Non-pigmented ciliary epithelial cell (primary cell): ENCODE results near the gene SUCLA2.
"Not testable (repeated sequence)": the region's sequence is repeated elsewhere in the genome, so short reads cannot be mapped to it uniquely, and the experiment has no call there.

Experiments used
- DNase-seq: peaks from one replicate; pipeline ENCODE4 v3.0.0-alpha.2; 2010; ENCODE audit warnings: low read depth

The SUCLA2 gene

DNA sequence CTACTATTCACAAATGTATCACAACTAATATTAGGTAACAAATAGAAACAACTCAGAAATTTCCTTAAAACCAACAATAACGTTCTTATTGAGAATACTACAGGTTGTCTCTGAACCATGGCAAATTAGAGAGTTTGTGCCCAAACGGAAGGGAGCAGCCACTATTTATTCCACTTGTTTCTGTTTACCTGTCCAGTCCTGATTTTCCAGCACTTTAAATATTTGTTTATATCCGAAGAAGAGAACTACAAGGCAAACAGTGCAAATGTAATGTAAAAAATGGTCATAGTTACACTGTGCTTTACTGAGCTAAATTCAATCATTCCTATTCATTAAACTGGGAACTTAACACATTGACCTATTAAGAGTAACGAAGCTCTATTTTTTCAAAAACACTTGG is 9.2 kb downstream of the SUCLA2 start:
- DNase-seq: no peak

DNA sequence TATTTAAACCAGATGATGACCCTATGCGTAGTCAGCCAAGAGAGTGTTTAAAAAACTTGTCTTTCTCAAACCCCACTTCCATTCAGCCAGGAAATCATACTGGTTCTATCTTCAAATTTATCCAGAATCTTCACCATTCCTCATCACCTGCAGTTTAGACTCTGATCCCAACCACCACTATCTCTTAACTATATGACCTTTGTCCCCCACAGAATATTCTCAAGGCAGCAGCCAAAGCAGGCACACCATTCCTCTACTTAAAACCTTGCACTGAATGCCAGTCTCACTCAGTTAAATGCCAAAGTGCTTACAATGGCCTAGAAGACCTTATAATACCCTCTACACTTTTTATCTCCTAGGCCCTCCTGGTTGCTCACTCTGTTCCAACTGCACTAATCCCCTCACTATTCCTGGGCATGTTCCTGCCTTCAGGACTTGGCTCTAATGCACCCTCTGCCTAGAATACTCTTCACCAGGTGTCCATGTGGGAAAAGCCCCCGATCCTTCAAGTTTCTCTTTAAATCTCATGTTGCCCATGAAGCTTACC is 10.1 kb downstream of the SUCLA2 start:
- no peak for DNase-seq

DNA sequence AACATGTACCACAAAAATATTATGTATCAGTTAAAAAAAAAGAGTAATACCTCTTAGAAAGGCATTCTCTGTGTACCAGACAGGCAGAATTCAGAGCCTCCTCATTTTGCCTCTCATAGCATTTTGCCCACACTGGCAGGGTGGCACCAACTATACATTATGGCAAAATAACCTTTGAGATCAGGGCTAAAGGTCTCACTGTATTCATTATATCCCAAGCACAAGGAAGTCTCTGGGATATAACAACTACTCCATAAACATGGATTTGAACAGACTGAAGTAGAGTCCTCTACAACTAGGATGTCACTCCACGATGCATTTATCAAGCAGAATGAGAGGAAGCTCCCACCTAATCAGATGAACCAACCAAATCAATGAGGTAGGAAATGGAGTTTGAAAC is 10.6 kb downstream of the SUCLA2 start:
- no peak for DNase-seq

DNA sequence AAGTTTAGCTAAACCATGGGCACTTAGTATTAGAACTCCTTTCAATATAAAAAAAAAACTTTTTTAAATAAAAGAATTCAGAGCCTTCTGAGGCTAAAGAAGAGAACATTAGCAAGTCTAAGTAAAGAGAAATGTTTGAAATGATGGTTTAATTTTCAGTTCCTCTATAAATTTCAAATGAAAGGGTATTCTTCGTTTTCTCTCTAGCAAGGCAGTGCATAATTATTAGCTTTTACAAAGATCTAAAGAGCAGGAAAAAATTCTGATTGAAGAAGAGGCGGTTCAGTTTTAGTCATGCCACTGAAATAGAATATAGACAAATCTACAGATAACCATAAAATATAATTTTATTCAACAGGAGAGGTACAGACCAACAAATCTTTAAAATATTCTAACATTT is 18.0 kb downstream of the SUCLA2 start:
- no peak for DNase-seq

DNA sequence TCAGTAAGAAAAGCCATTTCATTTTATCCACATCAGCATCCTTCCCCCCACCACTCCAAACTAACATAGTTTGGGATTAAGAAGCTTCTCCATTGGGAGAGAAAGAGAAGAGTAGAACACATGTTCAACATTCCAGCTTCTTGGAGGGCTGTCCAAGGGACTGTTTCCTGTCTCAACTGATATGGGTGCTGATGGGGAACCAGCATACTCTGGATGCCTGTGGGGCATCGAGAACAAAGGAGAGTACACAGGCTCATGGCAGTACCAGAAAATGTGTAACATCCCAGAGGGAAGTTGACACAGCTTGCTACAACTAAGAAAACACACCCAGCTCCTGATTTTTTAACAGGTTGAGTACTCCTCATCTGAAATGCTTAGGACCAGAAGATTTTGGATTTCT is 24.7 kb downstream of the SUCLA2 start:
- DNase-seq: no peak

DNA sequence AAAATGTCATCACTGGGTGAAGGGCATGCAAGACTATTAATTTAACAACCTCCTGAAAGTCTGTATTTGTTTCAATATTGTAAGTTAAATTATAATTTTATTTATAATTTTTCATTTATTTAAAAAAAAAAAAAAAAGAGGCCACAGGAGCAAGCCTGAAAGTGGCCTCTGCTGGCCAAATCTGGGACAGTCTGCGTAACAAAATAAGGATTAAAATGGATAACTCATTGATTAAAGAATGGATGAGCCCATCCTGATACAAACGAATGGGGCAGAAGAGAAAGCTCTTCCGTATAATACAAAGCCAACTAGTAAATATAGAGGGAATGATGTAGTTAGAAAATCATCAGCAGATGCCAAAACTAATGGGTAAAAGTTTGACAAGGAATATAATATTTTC is 36.2 kb downstream of the SUCLA2 start:
- no peak for DNase-seq

DNA sequence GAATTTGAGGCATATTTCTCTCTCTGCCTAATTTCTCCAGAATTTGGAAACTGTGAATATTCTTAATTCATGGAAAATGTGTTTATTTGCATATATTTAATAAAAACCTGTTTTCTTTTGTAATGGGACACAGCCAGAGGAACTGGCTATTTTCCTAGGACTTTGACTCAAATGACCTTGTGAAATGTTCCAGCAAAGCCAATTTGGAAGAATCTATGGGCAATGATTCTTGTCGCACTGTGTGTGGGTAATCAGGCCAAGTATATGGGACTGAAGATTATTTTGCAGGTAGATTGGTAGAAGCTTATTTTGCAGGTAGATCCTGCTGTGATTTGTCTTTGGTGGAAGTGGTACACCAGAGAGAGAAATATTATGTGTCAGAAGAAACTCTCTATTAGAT is 38.8 kb downstream of the SUCLA2 start:
- DNase-seq: no peak

DNA sequence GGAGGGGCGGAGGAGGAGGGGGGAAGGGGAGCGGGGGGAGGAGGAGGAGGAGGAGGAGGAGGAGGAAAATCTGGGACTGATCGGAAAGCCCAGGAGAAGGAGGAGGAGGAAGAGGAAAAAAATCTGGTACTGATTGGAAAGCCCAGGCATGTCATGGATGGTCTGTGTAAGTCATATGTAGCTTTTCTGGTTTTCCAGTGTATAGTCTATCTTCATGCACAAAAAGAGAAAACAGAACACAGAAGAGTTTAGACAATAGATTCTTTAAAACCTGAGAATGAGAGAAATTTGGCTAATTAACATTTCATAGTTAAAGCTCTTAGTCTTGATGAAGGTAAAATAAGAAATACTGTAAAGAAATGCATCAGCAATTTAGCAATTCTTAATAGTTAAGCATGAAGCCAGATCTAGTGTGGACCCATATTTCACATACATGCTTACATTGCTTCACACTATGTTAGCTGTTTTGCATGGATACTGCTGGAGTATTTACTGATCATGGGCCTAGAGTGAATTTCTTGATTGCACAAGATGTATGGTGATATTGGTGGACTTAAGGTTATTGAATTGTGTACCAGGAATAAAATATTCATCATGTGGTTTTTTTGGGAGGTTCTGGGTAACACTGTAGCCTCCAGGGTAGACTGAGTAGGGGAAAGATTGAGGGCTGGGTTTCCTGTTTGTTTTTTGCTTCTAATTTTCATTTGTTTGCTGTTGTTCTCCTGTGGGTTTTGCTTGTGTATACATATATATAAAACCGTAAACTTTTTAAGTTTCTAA is 41.4 kb downstream of the SUCLA2 start:
- no peak for DNase-seq

DNA sequence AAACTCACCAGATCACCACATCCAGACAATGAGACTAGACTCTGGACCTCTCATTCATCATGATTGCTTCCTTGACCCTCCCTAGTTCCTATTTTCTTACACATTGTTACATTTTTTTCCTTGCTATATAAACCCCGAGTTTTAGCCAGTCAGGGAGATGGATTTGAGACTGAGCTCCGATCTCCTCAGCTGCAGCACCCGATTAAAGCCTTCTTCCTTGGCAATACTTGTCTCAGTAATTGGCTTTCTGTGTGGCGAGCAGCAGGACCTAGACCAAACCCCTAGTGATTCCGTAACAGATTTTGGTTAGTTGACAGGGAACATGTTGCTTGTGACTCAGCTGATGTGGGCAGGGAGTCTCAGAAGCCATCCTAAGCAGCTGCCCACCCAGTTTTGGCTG is 44.0 kb downstream of the SUCLA2 start:
- no peak for DNase-seq

DNA sequence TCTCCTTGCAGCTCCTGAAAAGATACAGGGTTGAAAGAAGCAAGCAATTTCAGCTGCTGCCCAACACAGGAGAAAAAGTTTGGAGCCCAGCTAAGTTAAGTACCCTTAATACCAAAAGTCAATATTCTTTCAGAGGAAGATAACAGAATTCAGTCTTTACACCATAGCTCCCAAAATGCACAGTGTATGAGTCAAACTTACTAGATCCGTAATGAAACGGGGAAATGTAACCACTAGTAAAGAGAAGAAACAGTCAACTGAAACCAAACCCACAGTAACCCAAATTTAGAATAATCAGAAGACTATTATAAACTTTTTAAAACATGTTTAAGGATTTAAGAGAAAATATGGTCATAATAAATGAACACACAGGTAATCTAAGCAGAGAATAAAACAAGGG is 45.2 kb downstream of the SUCLA2 start:
- no peak for DNase-seq

DNA sequence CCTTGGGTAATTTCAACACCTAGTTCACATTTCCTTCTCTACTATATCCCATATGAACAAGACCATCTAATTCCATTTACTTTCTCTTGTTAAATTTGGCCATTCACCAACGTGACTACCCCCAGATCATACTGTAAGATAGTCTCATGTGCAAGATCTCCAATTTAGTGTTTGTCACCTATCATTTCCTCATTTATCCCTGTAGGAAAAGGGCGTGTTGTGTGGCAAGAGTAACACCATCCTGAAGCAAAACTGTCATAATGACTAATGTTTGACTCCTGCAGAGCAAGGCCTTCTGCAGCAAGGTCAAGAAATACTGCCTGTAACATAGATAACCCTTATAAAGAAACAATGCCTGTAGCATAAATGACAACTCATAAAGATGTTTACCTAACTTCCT is 51.3 kb downstream of the SUCLA2 start:
- DNase-seq: no peak

DNA sequence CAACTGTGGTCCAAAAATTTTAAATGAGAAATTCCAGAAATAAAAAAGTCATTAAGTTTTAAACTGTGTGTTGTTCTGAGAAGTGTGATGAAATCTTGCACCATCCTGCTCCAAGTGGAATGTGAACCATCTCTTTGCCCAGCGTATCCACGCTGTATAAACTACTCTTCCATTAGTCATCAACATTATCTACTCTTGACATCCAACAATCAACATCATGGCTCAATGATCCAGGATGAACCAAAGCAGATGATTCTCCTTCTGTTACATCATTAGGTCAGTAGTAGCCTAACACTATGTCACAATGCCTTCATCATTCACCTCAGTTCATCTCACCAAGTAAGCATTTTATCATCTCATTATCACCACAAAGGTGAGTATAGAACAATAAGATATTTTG is 55.3 kb downstream of the SUCLA2 start:
- DNase-seq: peak; percentile 73

DNA sequence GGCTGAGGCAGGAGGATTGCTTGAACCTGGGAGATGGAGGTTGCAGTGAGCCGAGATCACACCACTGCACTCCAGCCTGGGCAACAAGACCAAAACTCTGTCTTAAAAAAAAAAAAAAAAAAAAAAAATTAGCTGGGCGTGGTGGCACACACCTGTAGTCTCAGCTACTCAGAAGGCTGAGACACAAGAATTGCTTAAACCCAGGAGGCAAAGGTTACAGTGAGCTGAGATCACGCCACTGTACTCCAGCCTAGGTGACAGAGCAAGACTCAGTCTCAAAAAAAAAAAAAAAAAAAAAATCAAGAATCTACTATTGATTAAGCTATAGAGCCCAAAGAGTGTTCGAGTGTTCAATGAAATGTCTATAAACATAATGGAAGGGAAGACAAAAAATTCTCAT is 55.9 kb downstream of the SUCLA2 start:
- DNase-seq: not testable (repeated sequence)

DNA sequence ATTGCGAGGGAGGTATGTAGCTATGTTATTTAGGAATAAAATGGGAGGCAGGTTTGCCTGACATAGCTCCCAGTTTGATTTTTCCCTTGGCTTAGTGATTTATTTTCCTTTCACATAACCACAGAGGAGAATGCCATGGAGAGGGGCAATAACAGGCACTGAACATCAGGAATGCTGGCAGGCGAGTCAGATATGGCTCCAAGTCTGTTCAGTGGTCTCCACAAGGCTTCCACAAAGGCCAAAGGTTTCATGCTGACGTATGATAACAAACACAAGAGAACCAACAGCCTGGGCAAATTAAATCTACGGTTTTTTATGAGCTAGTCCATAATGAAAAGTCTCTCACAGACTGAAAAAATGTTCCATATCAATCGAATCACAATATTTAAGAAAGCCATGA is 66.7 kb downstream of the SUCLA2 start:
- no peak for DNase-seq

DNA sequence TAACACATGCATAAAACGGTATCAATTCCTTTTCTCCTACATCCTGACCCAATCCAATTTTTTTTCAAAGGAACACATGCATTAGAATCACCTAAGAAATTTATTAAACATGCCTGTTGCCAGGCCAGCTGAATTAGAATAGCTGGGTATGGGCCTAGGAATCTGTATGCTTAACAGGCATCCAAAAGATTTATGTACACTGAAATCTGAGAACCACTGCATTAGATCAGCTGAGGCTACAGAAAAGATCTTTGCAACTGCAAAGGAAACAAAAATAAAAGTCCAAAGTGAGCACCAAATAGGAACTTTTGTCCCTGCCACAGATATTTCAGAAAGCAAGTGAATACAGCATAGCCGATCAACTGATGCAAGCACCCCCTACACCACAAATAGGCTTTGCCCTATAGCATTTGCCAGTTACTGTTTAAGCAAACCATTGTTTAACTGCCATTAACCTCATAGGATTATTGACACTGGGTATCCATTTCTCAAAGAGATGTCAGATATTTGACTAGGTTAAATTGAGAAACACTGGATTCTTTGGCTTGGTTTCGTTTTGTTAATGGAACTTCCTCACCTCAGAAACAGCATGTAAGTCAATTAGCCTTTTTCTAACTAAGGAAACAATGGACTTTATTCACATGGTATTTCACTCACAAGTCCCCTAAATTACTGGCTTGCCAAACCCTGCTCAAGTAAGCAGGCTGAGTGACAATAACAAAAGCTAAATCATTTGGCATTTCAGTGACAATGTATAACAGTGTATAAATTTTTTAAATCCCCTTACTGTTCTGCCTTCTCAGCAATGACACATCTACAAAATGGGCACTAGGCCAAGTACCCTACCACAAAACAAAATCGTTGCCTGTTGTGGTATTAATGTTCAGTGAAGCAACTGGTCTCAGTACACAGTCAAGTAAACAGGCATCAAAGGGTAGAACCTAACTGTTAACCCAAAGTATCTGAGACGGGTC is 67.8 kb downstream of the SUCLA2 start:
- DNase-seq: no peak

DNA sequence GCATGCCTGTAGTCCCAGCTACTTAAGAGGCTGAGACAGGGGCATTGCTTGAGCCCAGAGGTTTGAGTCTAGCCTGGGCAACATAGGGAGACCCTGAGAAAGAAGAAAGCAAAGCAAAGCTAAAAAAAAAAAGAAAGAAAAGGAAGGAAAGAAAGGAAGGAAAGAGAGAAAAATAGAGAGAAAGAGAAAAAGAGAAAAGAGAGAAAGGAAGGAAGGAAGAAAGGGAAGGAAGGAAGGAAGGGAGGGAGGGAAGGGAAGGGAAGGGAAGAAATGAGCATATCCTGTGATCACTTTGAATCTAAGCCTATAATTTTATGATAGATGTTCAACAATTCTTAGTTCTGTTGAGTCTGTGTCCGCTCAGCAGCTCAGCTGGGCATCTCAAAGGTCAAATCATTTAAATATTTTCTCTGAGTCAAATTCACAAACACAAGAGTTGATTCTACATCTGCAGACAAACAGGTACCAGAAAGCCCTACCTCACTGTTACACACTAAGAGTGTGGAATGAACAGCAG is 70.4 kb downstream of the SUCLA2 start:
- no peak for DNase-seq

DNA sequence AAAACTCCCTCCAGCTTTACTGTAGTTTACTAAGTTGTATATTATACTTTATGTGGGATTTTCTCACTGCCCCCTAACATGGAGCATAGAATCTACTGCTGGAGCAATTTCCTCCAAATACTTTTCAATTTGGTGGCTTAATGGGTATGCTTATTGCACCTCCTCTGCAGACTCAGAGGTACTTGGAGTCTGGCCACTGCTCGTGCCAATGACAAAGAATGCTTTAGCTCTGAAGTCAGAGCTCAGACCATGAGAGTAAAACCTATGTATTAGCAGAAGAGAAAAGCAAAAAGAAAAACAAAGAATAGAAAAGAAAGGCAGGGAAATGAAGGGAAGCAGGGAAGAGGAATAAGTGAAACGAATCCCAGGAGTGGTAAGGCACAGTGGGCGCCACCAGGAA is 71.9 kb downstream of the SUCLA2 start:
- DNase-seq: no peak

DNA sequence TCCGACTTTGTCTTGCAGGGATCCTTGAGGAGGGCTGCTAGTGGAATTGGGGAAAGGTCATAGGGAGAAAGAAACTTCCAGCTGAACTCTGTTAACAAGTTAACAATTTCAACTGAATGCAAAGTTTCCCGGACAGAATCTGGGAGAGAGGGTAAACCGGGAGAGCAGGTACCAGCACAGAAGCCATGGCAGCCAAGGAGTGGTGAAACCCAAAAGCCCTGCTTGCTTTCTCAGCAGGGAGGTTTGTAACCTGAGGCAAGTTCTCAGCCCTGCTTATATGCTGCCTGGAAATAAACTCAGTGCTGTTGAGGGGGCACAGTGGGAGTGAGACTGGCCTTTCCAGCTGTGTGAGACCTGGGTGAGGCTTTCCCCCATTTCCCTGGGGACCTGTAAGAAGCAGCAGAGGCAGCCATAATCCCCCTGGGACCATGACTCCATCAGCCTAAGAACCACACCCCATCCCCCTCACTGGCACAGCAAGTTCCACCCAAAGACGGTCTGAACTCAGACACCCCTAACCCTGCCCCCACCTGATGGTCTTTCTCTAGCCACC is 84.0 kb downstream of the SUCLA2 start:
- no peak for DNase-seq

DNA sequence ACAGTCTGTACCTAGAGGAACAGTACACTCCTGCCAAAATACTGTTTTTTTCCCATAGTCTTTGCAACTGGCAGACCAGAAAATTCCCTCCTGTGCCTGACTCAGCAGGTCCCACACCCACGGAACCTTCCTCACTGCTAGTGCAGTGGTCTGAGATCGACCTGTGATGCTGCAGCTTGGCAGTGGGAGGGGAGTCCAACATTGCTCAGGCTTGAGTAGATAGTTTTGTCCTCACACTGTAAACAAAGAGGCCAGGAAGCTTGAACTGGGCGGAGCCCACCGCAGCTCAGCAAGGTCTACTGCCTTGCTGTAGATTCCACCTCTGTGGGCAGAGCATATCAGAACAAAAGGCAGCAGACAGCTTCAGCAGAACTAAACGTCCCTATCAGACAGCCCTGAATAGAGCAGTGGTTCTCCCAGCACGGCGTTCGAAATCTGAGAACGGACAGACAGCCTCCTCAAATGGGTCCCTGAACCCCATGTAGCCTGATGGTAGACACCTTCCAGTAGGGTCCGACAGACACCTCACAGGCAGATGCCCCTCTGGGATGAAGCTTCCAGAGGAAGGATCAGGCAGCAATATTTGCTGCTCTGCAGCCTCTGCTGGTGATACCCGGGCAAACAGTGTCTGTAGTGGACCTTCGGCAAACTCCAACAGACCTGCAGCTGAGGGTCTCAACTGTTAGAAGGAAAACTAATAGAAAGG is 92.7 kb downstream of the SUCLA2 start:
- peak; percentile 71 for DNase-seq

DNA sequence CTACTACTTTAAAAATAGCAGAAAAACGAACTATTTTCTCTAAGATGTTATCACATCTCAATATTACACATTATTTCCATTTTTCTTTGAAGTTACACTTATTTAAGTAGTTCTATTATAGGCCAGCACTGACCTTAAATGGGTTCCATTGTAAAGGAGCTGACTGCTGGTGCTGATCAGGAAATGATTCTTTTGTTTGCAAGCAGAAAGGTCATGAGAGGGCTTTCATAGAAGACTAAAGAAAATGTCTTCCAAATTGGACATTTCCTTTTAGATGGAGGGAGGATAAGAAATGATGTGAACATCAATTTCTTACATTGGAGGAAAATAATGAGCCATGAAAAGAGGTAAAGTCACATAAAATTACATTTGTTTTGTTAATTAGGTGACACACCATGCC is 96.2 kb downstream of the SUCLA2 start:
- DNase-seq: no peak

DNA sequence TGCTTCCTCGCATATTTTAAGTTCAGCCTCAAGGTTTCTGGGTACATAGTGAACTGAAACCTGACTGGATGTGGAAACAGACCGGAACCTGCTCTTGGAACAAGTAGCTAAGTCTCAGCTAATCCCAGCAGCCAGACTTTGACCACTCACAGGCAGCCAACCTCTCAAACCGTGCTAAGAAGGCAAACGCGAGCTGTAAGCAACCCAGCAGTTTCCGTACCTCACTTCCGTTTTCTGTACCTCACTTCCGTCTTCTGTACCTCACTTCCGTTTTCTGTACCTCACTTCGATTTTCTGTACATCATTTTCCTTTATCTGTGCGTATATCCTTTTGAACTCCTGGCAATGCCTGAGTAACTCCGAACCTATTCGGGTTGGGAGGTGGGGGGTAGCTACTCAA is 96.8 kb downstream of the SUCLA2 start:
- no peak for DNase-seq

DNA sequence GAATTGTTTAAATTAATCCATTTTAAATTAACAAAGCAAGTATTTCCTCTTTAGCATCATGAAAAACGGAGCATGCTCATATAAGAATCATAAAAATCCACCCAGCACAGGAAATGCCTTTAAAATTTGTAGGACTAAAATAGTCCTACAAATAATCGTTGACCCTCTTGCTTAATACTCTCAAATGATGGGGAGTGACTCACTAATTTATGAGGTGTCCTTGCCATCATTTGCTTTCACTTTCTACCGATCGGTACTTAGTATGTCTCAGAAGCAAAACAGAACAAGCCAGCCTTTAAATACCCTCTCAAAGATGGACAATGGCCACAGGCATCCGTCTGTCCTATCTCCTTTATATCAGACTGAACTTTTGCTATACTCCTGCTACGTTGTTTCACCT is 97.2 kb downstream of the SUCLA2 start:
- DNase-seq: no peak
